HCT116 (cell line): ENCODE measurements around the gene SLC25A44. TPM values are rescaled to one million over a fixed set of nuclear protein-coding genes. Genes with fewer than 3 reads are reported as not detected.

Experiments
- ATAC-seq: fragments of 200-7000 bp; cut with Tn5 transposase; 2 replicates; pipeline ENCODE4 v1.9.1; 2020; ENCODE audit warnings: mild to moderate bottlenecking, moderate library complexity
- BruUV-seq: library from RNA; stranded (reverse); fragments of 400-500 nt; replicated peaks from 2 replicates; lab custom pipeline; 2021; lab: Mats Ljungman, UMichigan
- CTCF ChIA-PET: fragments of 300-600 bp; sonication (Branson Sonifier 250); formaldehyde crosslinking; loops from one replicate; lab custom pipeline; 2021; ENCODE audit warnings: antibody characterized with exemption; lab: Charles Lee
- POLR2A ChIA-PET: fragments of 300-600, 350-600 bp; sonication (Branson Sonifier 250); formaldehyde crosslinking; loops from one replicate; lab custom pipeline; 2021; ENCODE audit warnings: antibody characterized with exemption; lab: Charles Lee
- RAD21 ChIA-PET, 2 experiments: fragments of 300-600 bp; sonication (Branson Sonifier 250); formaldehyde crosslinking; loops; one replicate each; lab custom pipeline; 2023; ENCODE audit warnings: low total read pairs in 2 of 2; ENCODE audit not compliant: uncharacterized antibody in 2 of 2, unreplicated experiment in 2 of 2, low non-redundant PET in 1 of 2; lab: Charles Lee
- DNase-seq: peaks from one replicate; pipeline ENCODE4 v3.0.0-alpha.2; 2010; ENCODE audit warnings: low read depth, low spot score
- H2AFZ ChIP-seq: fragments of 200-600 bp; shearing (Covaris generic), sonication (generic); 2 replicates; pipeline ENCODE4 v1.6.1; 2017; ENCODE audit warnings: low read depth, mixed run types, mixed read lengths, antibody characterized with exemption, low read length; ENCODE audit not compliant: poor library complexity, severe bottlenecking
- H3K27ac ChIP-seq: 2 replicates; pipeline ENCODE4 v1.5.1; 2012; ENCODE audit warnings: low read depth, low read length
- H3K27me3 ChIP-seq: fragments of 200-600 bp; sonication (generic); 2 replicates; pipeline ENCODE4 v1.6.1; 2016; ENCODE audit warnings: mixed run types, low read length, mixed read lengths; ENCODE audit not compliant: insufficient read depth
- H3K36me3 ChIP-seq, 2 experiments: fragments of 200-500 bp in 1 of 2; fragments of 200-600 bp in 1 of 2; sonication (Bioruptor generic) in 1 of 2; sonication (generic) in 1 of 2; 2 replicates each; pipeline versions ENCODE4 v1.5.1 to v1.6.1; 2014 to 2016; ENCODE audit warnings: low read length in 2 of 2, inconsistent platforms in 1 of 2, mixed read lengths in 1 of 2, mixed run types in 1 of 2; ENCODE audit not compliant: insufficient read depth in 2 of 2, control insufficient read depth in 1 of 2
- H3K4me1 ChIP-seq, 2 experiments: fragments of 200-600 bp in 1 of 2; sonication (generic) in 1 of 2; 2 replicates each; pipeline versions ENCODE4 v1.5.1 to v1.6.1; 2012 to 2017; ENCODE audit warnings: low read length in 2 of 2, inconsistent platforms in 1 of 2, mild to moderate bottlenecking in 1 of 2, mixed read lengths in 1 of 2, mixed run types in 1 of 2, moderate library complexity in 1 of 2; ENCODE audit not compliant: insufficient read depth in 2 of 2, control insufficient read depth in 1 of 2
- H3K4me2 ChIP-seq: fragments of 200-600 bp; sonication (generic); 2 replicates; pipeline ENCODE4 v1.6.1; 2017; ENCODE audit warnings: mixed run types, low read length, mixed read lengths
- H3K4me3 ChIP-seq, 2 experiments: fragments of 200-600 bp in 1 of 2; sonication (generic) in 1 of 2; replicated peaks in 1 of 2; 2 replicates each; pipeline ENCODE4 v1.5.1; 2011 to 2016; ENCODE audit warnings: low read length in 2 of 2, control low read depth in 1 of 2, low read depth in 1 of 2, mild to moderate bottlenecking in 1 of 2, mixed read lengths in 1 of 2, mixed run types in 1 of 2
- H3K79me2 ChIP-seq: fragments of 200-600 bp; sonication (generic); 2 replicates; pipeline ENCODE4 v1.6.1; 2017; ENCODE audit warnings: mild to moderate bottlenecking, mixed run types, low read length, moderate library complexity, mixed read lengths; ENCODE audit not compliant: insufficient read depth
- H3K9ac ChIP-seq: fragments of 200-600 bp; sonication (generic); 2 replicates; pipeline ENCODE4 v1.6.1; 2016; ENCODE audit warnings: low read length, mixed read lengths
- H3K9me2 ChIP-seq: fragments of 200-600 bp; sonication (generic), shearing (Covaris generic); 2 replicates; pipeline ENCODE4 v1.6.1; 2017; ENCODE audit warnings: mixed run types, mild to moderate bottlenecking, moderate library complexity; ENCODE audit not compliant: insufficient read depth
- H3K9me3 ChIP-seq, 2 experiments: fragments of 200-500 bp in 1 of 2; fragments of 200-600 bp in 1 of 2; sonication (Bioruptor generic) in 1 of 2; sonication (generic) in 1 of 2; 2 replicates each; pipeline ENCODE4 v1.6.1; 2014 to 2017; ENCODE audit warnings: low read length in 2 of 2, mixed read lengths in 2 of 2, inconsistent platforms in 1 of 2, low read depth in 1 of 2, mild to moderate bottlenecking in 1 of 2, mixed run types in 1 of 2, moderate library complexity in 1 of 2; ENCODE audit not compliant: control insufficient read depth in 1 of 2, insufficient read depth in 1 of 2
- H4K20me1 ChIP-seq: fragments of 200-600 bp; sonication (generic), shearing (Covaris generic); 2 replicates; pipeline ENCODE4 v1.6.1; 2017; ENCODE audit warnings: mixed run types, mild to moderate bottlenecking, moderate library complexity; ENCODE audit not compliant: insufficient read depth
- POLR2A ChIP-seq: IDR thresholded peaks from 2 replicates; pipeline ENCODE4 v1.7.0; 2011; ENCODE audit warnings: borderline replicate concordance; ENCODE audit not compliant: insufficient read depth, insufficient read length; ENCODE audit errors: extremely low read depth
- SIN3A ChIP-seq: IDR thresholded peaks from 2 replicates; pipeline ENCODE4 v1.6.1; 2012; ENCODE audit warnings: low read depth
- SRF ChIP-seq: IDR thresholded peaks from 2 replicates; pipeline ENCODE4 v1.6.1; 2012; ENCODE audit warnings: low read depth
- intact Hi-C: fragments of 100-400 bp; cut with micrococcal nuclease; formaldehyde crosslinking; loops from 2 replicates; pipeline ENCODE4 v1.10.0; 2022
- total RNA-seq: library from RNA; stranded (reverse); gene quantifications from one replicate; pipeline ENCODE4 v1.2.1, GENCODE V29; 2021; ENCODE audit not compliant: unreplicated experiment
- TF ChIP-seq, protein P1 (sequence below): IDR thresholded peaks from 2 replicates; pipeline ENCODE4 v1.6.1; 2012; ENCODE audit warnings: low read depth

SLC25A44 gene
- total RNA-seq, 1 experiment from 2014 or later = 17.5 TPM

DNA sequence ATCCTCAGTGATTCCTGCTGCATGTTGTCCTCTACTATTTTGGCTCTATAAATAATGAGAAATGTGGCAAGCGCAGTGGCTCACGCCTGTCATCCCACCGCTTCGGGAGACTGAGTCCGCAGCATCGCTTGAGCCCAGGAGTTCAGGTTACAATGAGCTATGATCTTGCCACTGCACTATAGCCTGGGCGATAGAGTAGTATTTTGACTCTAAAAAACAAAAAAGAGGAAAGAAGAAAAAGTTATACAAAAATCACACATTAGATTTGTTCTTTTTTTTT is 756 bp upstream of the SLC25A44 start:
- Histone ChIP-seq H3K27ac (peak overlapping the region; percentile 85), H3K4me2 (peak overlapping the region; percentile 90), H3K9ac (peak overlapping the region; percentile 70), H3K79me2 (peaks cover 36% of the 10 kb centered on the region), H3K4me1 (peaks cover 8 to 14% of the 10 kb centered on the region in 2 experiments), H2AFZ (no peak overlapping the region), H3K9me2 (no peaks in the 10 kb centered on the region), H3K4me3 (peak overlapping the region; percentile 84 to 91), H4K20me1 (no peaks in the 10 kb centered on the region), H3K27me3 (no peaks in the 10 kb centered on the region)
- TSS peak; percentile 91 for BruUV-seq
- RAD21 ChIA-PET = no interaction called here
- TF ChIP-seq SRF (no peak), SIN3A (0 out of 2 replicates have a peak, but pooled peaks have one; percentile 9)
- TF ChIP-seq, all 23 proteins: peak for 1
- peak; percentile 4; the same call in 1 of the 2 replicates for ATAC-seq
- ChIA-PET CTCF (interaction anchor here (0.9 to 1.7 kb wide), 3 partner anchors 32 to 126 kb away, joined by 3 to 5 read pairs (median 5); no protein-coding TSS in a partner anchor), POLR2A (interaction anchor here (0.9 to 2.8 kb wide), 4 partner anchors 17 to 51 kb away, joined by 3 to 22 read pairs (median 4); partner anchors contain the start of gene PMF1)
- no peaks in the 10 kb centered on the region for H3K36me3 ChIP-seq
- intact Hi-C loops = no loop called here
- no peaks in the 10 kb centered on the region for H3K9me3 ChIP-seq
- DNase-seq = no peak

DNA sequence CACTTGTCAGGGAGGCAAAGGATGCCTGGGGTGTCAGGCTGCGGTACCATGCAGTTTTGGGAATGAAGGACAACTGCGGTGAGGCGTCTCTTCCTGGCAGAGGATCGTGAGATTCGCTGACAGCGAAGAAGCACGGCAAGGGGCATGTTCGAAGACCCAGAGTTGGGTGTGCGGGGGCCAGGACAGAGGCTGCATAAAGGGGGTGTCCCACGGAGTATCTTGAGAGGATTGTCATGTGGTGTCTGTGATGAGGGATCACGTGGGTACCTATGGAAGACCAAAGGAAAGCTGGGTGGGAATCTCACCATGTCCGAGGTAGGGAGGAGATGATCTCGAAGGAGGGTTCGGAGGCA is 372 bp downstream of the SLC25A44 start:
- no peak for TF ChIP-seq POLR2A
- TF ChIP-seq, protein P1, sequence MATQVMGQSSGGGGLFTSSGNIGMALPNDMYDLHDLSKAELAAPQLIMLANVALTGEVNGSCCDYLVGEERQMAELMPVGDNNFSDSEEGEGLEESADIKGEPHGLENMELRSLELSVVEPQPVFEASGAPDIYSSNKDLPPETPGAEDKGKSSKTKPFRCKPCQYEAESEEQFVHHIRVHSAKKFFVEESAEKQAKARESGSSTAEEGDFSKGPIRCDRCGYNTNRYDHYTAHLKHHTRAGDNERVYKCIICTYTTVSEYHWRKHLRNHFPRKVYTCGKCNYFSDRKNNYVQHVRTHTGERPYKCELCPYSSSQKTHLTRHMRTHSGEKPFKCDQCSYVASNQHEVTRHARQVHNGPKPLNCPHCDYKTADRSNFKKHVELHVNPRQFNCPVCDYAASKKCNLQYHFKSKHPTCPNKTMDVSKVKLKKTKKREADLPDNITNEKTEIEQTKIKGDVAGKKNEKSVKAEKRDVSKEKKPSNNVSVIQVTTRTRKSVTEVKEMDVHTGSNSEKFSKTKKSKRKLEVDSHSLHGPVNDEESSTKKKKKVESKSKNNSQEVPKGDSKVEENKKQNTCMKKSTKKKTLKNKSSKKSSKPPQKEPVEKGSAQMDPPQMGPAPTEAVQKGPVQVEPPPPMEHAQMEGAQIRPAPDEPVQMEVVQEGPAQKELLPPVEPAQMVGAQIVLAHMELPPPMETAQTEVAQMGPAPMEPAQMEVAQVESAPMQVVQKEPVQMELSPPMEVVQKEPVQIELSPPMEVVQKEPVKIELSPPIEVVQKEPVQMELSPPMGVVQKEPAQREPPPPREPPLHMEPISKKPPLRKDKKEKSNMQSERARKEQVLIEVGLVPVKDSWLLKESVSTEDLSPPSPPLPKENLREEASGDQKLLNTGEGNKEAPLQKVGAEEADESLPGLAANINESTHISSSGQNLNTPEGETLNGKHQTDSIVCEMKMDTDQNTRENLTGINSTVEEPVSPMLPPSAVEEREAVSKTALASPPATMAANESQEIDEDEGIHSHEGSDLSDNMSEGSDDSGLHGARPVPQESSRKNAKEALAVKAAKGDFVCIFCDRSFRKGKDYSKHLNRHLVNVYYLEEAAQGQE = no peak
- H3K4me2 ChIP-seq = peak overlapping the region; percentile 90
- H2AFZ ChIP-seq = no peak overlapping the region
- H3K4me1 ChIP-seq = peaks cover 8 to 20% of the 10 kb centered on the region in 2 experiments
- BruUV-seq = TSS peak; percentile 83
- no peaks in the 10 kb centered on the region for H3K9me3 ChIP-seq
- intact Hi-C loops = no loop called here
- H3K9me2 ChIP-seq = no peaks in the 10 kb centered on the region
- RAD21 ChIA-PET = no interaction called here
- H3K9ac ChIP-seq = peak overlapping the region; percentile 67
- POLR2A ChIA-PET = interaction anchor here (1.0 to 2.8 kb wide), 3 partner anchors 19 to 30 kb away, joined by 3 to 22 read pairs (median 4); partner anchors contain the start of gene PMF1
- DNase-seq = no peak
- ATAC-seq = peak; percentile 14
- peaks cover 45% of the 10 kb centered on the region for H3K79me2 ChIP-seq
- 0 out of 4 replicates have a peak, but pooled peaks cover 0 to under 1% of the 10 kb centered on the region in 2 experiments for H3K36me3 ChIP-seq
- no peaks in the 10 kb centered on the region for H3K27me3 ChIP-seq
- peak overlapping the region; percentile 84 to 91 for H3K4me3 ChIP-seq
- CTCF ChIA-PET = interaction anchor here (1.0 to 1.7 kb wide), 4 partner anchors 19 to 252 kb away, joined by 3 to 4 read pairs (median 3); partner anchors contain the start of gene PMF1
- no peaks in the 10 kb centered on the region for H4K20me1 ChIP-seq
- H3K27ac ChIP-seq = peak overlapping the region; percentile 34
